Sciatic nerve (tissue), 2 donors: ENCODE measurements around the gene ZNF408. TPM values are rescaled to one million over a fixed set of nuclear protein-coding genes. Genes with fewer than 3 reads are reported as not detected.

Source experiments
- ATAC-seq: fragments of 200-7000 bp; cut with Tn5 transposase; one replicate; pipeline ENCODE4 v1.9.1; 2020; ENCODE audit warnings: mild to moderate bottlenecking, moderate library complexity
- DNase-seq: peaks from one replicate; pipeline ENCODE4 v3.0.0-alpha.2; 2020; ENCODE audit warnings: low spot score
- intact Hi-C: fragments of 100-400 bp; cut with DNase I; formaldehyde crosslinking; loops from one replicate; pipeline ENCODE4 v1.14.2; 2022
- microRNA-seq: library from miRNA; unstranded; fragments of <30 nt; microRNA quantifications from one replicate; pipeline ENCODE4 v1.2.0, GENCODE V29; 2020
- total RNA-seq: library from RNA; stranded (reverse); fragmentation: NEBNext Ultra II Directional; extraction: Animal tissue kit (Norgen Biotek cat#: 25700); gene quantifications from one replicate; pipeline ENCODE4 v1.2.1, GENCODE V29; 2021
- donor health status: DM: no; HTN: no; CAD: no.
- donor health status: DM: no; HTN: no; CAD: no.

ZNF408 gene
- total RNA-seq, 1 donor from 2014 or later = 6.5 TPM

DNA sequence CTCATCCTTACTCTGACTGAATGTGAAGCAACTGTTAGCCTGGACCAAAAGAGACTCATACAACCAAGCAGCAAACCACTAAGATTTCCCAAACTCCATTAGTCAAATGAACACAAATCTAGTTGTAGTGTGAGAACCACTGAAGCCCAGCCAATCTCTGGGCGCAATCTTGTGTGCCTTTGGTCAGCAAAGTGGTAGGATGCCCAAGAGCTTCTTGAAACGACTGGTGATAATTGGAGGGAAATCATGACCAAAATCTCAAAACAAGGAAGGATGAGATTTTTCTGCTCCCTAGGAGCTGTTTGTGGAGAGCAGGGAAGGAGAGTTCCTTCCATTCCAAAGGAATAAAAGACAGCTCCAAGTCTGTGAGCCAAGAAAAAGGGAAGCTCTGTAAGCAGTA, 42.2 kb downstream of the ZNF408 start:
- DNase-seq (no peak), ATAC-seq (no peak)
- intact Hi-C loops = no loop called here

DNA sequence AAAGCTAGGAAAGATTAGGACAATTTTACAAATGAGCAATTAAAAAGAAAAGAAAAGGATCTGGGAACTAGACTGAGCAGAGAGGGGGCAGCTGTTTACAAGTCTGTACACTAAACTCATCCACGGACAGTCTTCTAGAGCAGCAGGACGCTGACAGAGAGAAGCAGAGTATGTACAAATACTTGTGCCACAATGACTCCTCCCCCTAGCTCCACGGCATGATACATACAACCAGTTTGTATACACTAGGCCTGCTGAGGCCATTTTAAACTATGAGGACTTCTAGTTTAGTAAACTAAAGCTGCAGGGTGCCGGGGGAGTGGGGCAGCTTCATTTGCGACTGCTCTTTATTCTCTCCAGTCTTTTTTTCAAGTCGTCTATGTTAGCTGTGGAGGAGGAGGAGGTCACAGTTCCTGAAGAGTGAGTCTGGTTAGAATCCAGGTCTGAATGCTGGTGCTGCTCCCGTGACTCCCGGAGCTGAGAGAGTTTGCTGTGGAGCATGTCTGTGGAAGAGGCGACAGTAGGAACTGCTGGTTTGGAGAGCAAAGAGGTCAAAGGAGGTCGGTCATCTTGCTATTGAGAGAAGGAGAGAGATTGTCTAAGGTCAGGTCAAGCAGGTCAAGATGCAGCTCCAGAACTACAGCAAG, 43.0 kb downstream of the ZNF408 start:
- no peak for DNase-seq
- intact Hi-C loops = no loop called here
- no peak for ATAC-seq

DNA sequence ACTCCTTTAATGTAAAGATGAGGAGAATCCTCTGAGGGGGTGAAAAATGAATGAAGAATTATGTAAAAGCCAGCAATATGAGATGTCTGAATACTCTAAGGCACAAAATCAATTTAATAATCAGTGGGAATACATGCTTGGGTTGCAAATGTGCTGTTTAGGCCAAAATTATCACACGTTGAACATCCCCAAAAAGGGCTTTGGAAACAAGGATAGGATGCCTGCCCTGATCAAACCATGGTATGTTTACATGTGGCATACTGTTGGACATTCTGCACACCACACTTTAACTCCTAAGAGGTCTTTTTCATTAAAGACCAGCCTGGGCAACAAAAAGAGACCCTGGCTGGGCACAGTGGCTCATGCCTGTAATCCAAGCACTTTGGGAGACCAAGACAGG, 44.5 kb downstream of the ZNF408 start:
- ATAC-seq (no peak), DNase-seq (no peak)
- intact Hi-C loops = no loop called here

GRCh38 chr11:46745995-46746394, 45.2 kb downstream of the ZNF408 start:
- DNase-seq = no peak
- intact Hi-C loops = no loop called here
- no peak for ATAC-seq

DNA sequence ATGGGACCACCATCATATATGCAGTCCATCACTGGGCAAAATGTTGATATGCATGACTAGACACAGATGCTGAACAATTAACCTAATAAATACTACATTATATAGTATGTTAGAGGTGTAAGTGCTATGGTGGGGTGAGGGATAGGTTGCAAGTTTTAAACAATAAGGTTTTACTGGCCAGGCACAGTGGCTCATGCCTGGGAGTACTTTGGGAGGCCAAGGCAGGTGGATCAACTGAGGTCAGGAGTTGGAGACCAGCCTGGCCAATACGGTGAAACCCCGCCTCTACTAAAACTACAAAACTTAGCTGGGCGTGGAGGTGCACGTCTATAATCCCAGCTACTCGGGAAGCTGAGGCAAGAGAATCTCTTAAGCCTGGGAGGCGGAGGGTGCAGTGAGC, 46.3 kb downstream of the ZNF408 start:
- no peak for ATAC-seq
- no peak for DNase-seq
- intact Hi-C loops = no loop called here

Small RNA genes lying within 50 kb of the gene (microRNA-seq; reads per million reads assigned to microRNA genes)
- gene MIR5582 = not detected

Other genes with a start within 250 kb of the ZNF408 start
- 33.7 TPM for gene AMBRA1, start 107.0 kb upstream of the ZNF408 start, total RNA-seq
- gene HARBI1, start 83.8 kb upstream of the ZNF408 start, total RNA-seq = 4.3 TPM
- gene ATG13, start 83.5 kb upstream of the ZNF408 start, total RNA-seq = 55.1 TPM
- 78.6 TPM for gene ARHGAP1, start 412 bp upstream of the ZNF408 start, total RNA-seq
- not detected for gene F2, start 18.2 kb downstream of the ZNF408 start, total RNA-seq
- gene CKAP5, start 145.2 kb downstream of the ZNF408 start, total RNA-seq = 80.5 TPM
- 29.3 TPM for gene LRP4, start 217.5 kb downstream of the ZNF408 start, total RNA-seq
- gene CSTPP1, start 235.7 kb downstream of the ZNF408 start, total RNA-seq = 30.4 TPM